ES-I3 (cell line): ENCODE measurements around the gene STH.

Experiments used
- H3K36me3 ChIP-seq: 2 replicates; pipeline ENCODE4 v1.6.1; 2013; ENCODE audit warnings: mild to moderate bottlenecking, low read length, control low read depth, moderate library complexity; ENCODE audit not compliant: insufficient read depth
- H3K4me1 ChIP-seq: 2 replicates; pipeline ENCODE4 v1.6.1; 2013; ENCODE audit warnings: mild to moderate bottlenecking, control low read depth, low read length; ENCODE audit not compliant: insufficient read depth
- H3K9ac ChIP-seq: 2 replicates; pipeline ENCODE4 v1.6.1; 2013; ENCODE audit warnings: low read depth, mild to moderate bottlenecking, low read length, moderate library complexity
- H3K9me3 ChIP-seq: 2 replicates; pipeline ENCODE4 v1.6.1; 2013; ENCODE audit warnings: mild to moderate bottlenecking, low read length, moderate library complexity; ENCODE audit not compliant: control insufficient read depth, insufficient read depth

Gene STH

DNA sequence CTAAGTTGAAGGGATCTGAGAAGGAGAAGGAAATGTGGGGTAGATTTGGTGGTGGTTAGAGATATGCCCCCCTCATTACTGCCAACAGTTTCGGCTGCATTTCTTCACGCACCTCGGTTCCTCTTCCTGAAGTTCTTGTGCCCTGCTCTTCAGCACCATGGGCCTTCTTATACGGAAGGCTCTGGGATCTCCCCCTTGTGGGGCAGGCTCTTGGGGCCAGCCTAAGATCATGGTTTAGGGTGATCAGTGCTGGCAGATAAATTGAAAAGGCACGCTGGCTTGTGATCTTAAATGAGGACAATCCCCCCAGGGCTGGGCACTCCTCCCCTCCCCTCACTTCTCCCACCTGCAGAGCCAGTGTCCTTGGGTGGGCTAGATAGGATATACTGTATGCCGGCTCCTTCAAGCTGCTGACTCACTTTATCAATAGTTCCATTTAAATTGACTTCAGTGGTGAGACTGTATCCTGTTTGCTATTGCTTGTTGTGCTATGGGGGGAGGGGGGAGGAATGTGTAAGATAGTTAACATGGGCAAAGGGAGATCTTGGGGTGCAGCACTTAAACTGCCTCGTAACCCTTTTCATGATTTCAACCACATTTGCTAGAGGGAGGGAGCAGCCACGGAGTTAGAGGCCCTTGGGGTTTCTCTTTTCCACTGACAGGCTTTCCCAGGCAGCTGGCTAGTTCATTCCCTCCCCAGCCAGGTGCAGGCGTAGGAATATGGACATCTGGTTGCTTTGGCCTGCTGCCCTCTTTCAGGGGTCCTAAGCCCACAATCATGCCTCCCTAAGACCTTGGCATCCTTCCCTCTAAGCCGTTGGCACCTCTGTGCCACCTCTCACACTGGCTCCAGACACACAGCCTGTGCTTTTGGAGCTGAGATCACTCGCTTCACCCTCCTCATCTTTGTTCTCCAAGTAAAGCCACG is 28.3 kb downstream of the STH start:
- H3K9me3 ChIP-seq = no peaks in the 10 kb centered on the region
- no peak overlapping the region for H3K9ac ChIP-seq
- H3K4me1 ChIP-seq = peaks cover 23% of the 10 kb centered on the region
- peaks cover 11% of the 10 kb centered on the region for H3K36me3 ChIP-seq

DNA sequence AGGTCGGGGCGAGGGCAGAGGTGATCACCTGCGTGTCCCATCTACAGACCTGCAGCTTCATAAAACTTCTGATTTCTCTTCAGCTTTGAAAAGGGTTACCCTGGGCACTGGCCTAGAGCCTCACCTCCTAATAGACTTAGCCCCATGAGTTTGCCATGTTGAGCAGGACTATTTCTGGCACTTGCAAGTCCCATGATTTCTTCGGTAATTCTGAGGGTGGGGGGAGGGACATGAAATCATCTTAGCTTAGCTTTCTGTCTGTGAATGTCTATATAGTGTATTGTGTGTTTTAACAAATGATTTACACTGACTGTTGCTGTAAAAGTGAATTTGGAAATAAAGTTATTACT is 28.9 kb downstream of the STH start:
- H3K9ac ChIP-seq = no peak overlapping the region
- peaks cover 23% of the 10 kb centered on the region for H3K4me1 ChIP-seq
- no peaks in the 10 kb centered on the region for H3K9me3 ChIP-seq
- peaks cover 17% of the 10 kb centered on the region for H3K36me3 ChIP-seq

DNA sequence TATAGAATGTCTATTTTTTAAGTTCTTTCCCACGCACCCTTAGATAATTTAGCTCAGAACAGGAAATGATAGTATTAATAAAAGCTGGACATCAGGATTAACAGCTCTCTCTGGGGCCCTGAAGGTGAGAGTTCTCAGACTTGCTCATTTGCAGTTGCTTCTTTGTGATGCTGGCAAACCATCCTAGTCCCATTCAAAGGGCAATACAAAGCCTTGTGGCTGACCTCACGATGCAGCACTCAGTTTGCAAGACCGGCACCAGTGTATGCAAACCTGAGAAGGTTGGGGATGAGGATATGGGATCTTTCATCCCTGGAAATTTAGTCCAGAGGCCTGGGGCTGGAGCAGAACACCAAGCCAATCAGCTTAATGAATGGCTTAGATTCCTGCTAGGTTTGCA is 29.3 kb downstream of the STH start:
- Histone ChIP-seq H3K9ac (no peak overlapping the region), H3K36me3 (peaks cover 21% of the 10 kb centered on the region), H3K9me3 (no peaks in the 10 kb centered on the region), H3K4me1 (peaks cover 23% of the 10 kb centered on the region)

DNA sequence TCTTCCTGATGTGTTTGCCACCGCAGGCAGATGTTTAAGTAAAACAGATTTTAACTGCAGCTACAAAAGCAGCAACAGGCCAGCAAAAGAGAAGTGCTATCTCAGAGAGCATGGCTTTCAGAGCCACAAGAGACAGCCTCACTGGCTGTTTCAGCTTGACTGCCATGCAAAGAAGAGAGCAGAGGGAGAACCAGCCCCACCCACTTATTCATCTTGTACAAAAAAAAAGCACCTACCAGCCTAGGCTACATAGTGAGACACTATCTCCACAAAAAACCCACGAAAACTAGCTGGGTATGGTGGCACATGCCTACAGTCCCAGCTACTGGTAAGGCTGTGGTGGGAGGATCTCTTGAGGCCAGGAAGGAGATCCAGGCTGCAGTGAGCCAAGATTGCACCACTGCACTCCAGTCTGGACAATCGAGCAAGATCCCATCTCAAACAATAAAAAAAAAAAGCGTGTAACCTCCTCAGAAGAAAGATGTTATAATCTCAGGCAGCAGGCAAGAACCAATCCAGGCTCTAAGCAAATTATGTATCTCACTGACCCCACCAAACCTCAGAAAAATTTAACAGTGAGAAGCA is 30.0 kb downstream of the STH start:
- peaks cover 28% of the 10 kb centered on the region for H3K36me3 ChIP-seq
- H3K9me3 ChIP-seq = no peaks in the 10 kb centered on the region
- no peak overlapping the region for H3K9ac ChIP-seq
- H3K4me1 ChIP-seq = peaks cover 23% of the 10 kb centered on the region

GRCh38 chr17:46029627-46030026 is 30.6 kb downstream of the STH start:
- no peak overlapping the region for H3K9ac ChIP-seq
- no peaks in the 10 kb centered on the region for H3K9me3 ChIP-seq
- H3K36me3 ChIP-seq = peaks cover 34% of the 10 kb centered on the region
- peaks cover 23% of the 10 kb centered on the region for H3K4me1 ChIP-seq

DNA sequence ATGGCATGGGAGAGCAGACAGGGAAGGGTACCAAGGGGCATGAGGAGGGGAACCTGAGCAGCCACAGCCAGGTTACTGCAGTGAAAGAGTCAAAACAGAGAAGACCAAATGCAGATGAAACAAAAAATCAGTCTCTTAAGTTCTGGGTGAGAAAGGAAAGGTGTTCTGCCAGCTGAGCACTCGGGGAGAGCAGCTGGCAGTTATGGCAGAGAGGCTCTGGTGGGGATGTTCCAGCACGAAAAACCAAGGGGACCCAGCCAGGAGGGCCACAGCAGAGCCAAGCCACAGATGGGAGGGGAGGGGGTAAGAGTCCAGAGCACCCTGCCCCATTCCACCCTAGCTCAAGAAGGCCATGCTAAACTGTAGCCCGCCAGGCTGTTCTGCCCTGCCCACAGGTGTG is 31.7 kb downstream of the STH start:
- Histone ChIP-seq H3K36me3 (peaks cover 41% of the 10 kb centered on the region), H3K9me3 (no peaks in the 10 kb centered on the region), H3K4me1 (peaks cover 23% of the 10 kb centered on the region), H3K9ac (no peak overlapping the region)

- Histone ChIP-seq H3K9me3 (no peaks in the 10 kb centered on the region), H3K9ac (no peak overlapping the region), H3K4me1 (peaks cover 23% of the 10 kb centered on the region), H3K36me3 (peaks cover 41% of the 10 kb centered on the region)
Observed at GRCh38 chr17:46031440-46031839, 32.4 kb downstream of the STH start.

DNA sequence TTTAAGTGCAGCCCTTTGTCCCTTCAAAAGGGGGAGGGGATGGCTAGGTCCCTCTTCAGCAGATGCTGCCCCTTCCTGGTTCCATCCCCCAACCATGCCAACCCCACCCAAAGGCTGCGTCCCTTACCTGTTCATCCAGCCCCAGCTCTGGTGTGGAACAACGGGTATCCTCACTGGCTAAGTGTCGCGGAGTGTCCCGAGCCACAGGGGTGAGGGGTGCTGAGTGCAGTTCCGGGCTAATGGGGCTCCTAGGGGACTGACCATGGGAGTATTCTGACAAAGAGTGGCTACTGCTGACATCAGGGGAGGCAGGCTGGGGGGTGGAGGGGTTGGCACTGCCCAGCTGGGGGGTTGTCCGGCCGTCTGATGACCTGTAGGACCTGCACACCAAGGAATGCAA is 32.9 kb downstream of the STH start:
- H3K36me3 ChIP-seq = peaks cover 42% of the 10 kb centered on the region

GRCh38 chr17:46032909-46033308 is 33.9 kb downstream of the STH start:
- no peaks in the 10 kb centered on the region for H3K9me3 ChIP-seq
- H3K36me3 ChIP-seq = peaks cover 52% of the 10 kb centered on the region
- H3K9ac ChIP-seq = no peak overlapping the region
- peaks cover 12% of the 10 kb centered on the region for H3K4me1 ChIP-seq

More for the DNA sequence above, 32.9 kb downstream of the STH start:
- Histone ChIP-seq H3K9ac (no peak overlapping the region), H3K4me1 (peaks cover 21% of the 10 kb centered on the region), H3K9me3 (no peaks in the 10 kb centered on the region)

DNA sequence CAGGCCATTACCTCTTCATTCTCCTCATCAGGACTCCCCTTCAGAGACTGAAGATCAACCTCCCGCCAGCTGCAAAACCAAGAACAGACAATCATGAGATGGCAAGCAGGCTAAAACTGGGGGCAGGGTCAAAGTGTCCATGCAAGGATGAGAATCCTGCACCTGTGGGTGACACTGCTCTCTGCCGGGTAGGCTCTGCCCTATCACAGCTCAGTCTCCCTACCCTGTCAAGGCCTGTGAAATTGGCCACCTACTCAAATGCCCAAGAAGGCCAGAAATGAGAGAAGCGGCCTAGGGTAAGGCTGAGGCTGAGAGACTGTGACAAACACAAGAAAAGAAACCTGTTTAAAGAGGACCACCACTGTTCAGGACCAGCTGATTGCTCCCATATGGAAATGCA is 34.3 kb downstream of the STH start:
- Histone ChIP-seq H3K9me3 (no peaks in the 10 kb centered on the region), H3K36me3 (peaks cover 57% of the 10 kb centered on the region), H3K4me1 (peaks cover 7% of the 10 kb centered on the region)

GRCh38 chr17:46035112-46035818 is 36.2 kb downstream of the STH start:
- Histone ChIP-seq H3K36me3 (peaks cover 71% of the 10 kb centered on the region), H3K9ac (no peak overlapping the region)

More for the DNA sequence above, 34.3 kb downstream of the STH start:
- H3K9ac ChIP-seq = no peak overlapping the region

DNA sequence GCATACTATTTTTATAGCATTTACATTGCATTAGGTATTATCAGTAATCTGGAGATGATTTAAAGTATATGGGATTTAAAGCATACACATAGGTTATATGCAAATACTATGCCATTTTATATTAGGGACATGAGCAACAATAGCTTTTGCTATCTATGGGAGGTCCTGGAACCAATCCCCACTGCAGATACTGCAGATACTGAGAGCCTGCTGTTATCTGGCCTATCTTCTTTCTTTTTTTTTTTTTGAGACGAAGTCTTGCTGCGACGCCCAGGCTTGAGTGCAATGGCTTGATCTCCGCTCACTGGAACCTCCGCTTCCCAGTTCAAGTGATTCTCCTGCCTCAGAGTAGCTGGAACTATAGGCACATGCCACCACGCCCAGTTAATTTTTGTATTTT is 37.4 kb downstream of the STH start:
- no peaks in the 10 kb centered on the region for H3K4me1 ChIP-seq
- no peaks in the 10 kb centered on the region for H3K9me3 ChIP-seq
- no peak overlapping the region for H3K9ac ChIP-seq
- peaks cover 72% of the 10 kb centered on the region for H3K36me3 ChIP-seq

More at GRCh38 chr17:46035112-46035818, 36.2 kb downstream of the STH start:
- no peaks in the 10 kb centered on the region for H3K4me1 ChIP-seq
- no peaks in the 10 kb centered on the region for H3K9me3 ChIP-seq

- no peak overlapping the region for H3K9ac ChIP-seq
- no peaks in the 10 kb centered on the region for H3K4me1 ChIP-seq
- H3K36me3 ChIP-seq = peaks cover 74% of the 10 kb centered on the region
- H3K9me3 ChIP-seq = no peaks in the 10 kb centered on the region
Observed at GRCh38 chr17:46037722-46038255, 38.7 kb downstream of the STH start.

- Histone ChIP-seq H3K4me1 (no peaks in the 10 kb centered on the region), H3K9me3 (no peaks in the 10 kb centered on the region), H3K36me3 (peaks cover 72% of the 10 kb centered on the region), H3K9ac (no peak overlapping the region)
Observed at GRCh38 chr17:46038414-46038813, 39.4 kb downstream of the STH start.
